NOMO-1 treated with dmso at 0.1 percent for 144 hours (cell line): ENCODE measurements around the gene LRBA.
"Not testable (repeated sequence)": the region's sequence is repeated elsewhere in the genome, so short reads cannot be mapped to it uniquely, and the experiment has no call there.

Experiments used
- DNase-seq: peaks from one replicate; lab custom pipeline; 2025; ENCODE audit not compliant: unreplicated experiment; lab: John Stamatoyannopoulos, UW

Gene LRBA

GRCh38 chr4:150679765-150680343 is 335.2 kb downstream of the LRBA start:
- no peak for DNase-seq

GRCh38 chr4:150679018-150679764 is 335.9 kb downstream of the LRBA start:
- DNase-seq: no peak

GRCh38 chr4:150673793-150674192 is 341.3 kb downstream of the LRBA start:
- no peak for DNase-seq

- no peak for DNase-seq
Observed at GRCh38 chr4:150668824-150669223, 346.3 kb downstream of the LRBA start.

GRCh38 chr4:150664935-150665334 is 350.1 kb downstream of the LRBA start:
- DNase-seq: no peak

- no peak for DNase-seq
Observed at GRCh38 chr4:150662686-150663085, 352.4 kb downstream of the LRBA start.

GRCh38 chr4:150661551-150661950 is 353.5 kb downstream of the LRBA start:
- DNase-seq: not testable (repeated sequence)

GRCh38 chr4:150658258-150658657 is 356.8 kb downstream of the LRBA start:
- not testable (repeated sequence) for DNase-seq

- no peak for DNase-seq
Observed at GRCh38 chr4:150656891-150657290, 358.2 kb downstream of the LRBA start.

- DNase-seq: no peak
Observed at GRCh38 chr4:150650751-150651150, 364.3 kb downstream of the LRBA start.

- DNase-seq: no peak
Observed at GRCh38 chr4:150648123-150648522, 367.0 kb downstream of the LRBA start.

- no peak for DNase-seq
Observed at GRCh38 chr4:150647008-150647407, 368.1 kb downstream of the LRBA start.

- no peak for DNase-seq
Observed at GRCh38 chr4:150641612-150642011, 373.5 kb downstream of the LRBA start.

- no peak for DNase-seq
Observed at GRCh38 chr4:150632639-150633038, 382.4 kb downstream of the LRBA start.

GRCh38 chr4:150628073-150628472 is 387.0 kb downstream of the LRBA start:
- DNase-seq: no peak

GRCh38 chr4:150625033-150625432 is 390.1 kb downstream of the LRBA start:
- no peak for DNase-seq

GRCh38 chr4:150624055-150624454 is 391.0 kb downstream of the LRBA start:
- DNase-seq: no peak

GRCh38 chr4:150619042-150619441 is 396.0 kb downstream of the LRBA start:
- DNase-seq: no peak

GRCh38 chr4:150609131-150609530 is 406.0 kb downstream of the LRBA start:
- DNase-seq: no peak

- no peak for DNase-seq
Observed at GRCh38 chr4:150600812-150601445, 414.2 kb downstream of the LRBA start.

- no peak for DNase-seq
Observed at GRCh38 chr4:150599547-150599946, 415.5 kb downstream of the LRBA start.

GRCh38 chr4:150598909-150599308 is 416.2 kb downstream of the LRBA start:
- no peak for DNase-seq
